GM18520 (cell line): ENCODE measurements around the gene DISP1.

Source experiments
- ATAC-seq: cut with Tn5 transposase; IDR thresholded peaks from one replicate; pipeline ENCODE4 v1.9.1; 2021; ENCODE audit not compliant: unreplicated experiment

DISP1 gene

GRCh38 chr1:222852326-222852725 lies 37.5 kb downstream of the DISP1 start:
- no peak for ATAC-seq

GRCh38 chr1:222861062-222861461 lies 46.2 kb downstream of the DISP1 start:
- ATAC-seq = no peak
